GM18498 (cell line): ENCODE results near the gene BBS12.
A peak's percentile ranks its signal among the peaks of the same experiment; 100 is the strongest.

Experiments used
- ATAC-seq: cut with Tn5 transposase; IDR thresholded peaks from one replicate; pipeline ENCODE4 v1.9.1; 2021; ENCODE audit warnings: mild to moderate bottlenecking, moderate library complexity; ENCODE audit not compliant: unreplicated experiment

The BBS12 gene

DNA sequence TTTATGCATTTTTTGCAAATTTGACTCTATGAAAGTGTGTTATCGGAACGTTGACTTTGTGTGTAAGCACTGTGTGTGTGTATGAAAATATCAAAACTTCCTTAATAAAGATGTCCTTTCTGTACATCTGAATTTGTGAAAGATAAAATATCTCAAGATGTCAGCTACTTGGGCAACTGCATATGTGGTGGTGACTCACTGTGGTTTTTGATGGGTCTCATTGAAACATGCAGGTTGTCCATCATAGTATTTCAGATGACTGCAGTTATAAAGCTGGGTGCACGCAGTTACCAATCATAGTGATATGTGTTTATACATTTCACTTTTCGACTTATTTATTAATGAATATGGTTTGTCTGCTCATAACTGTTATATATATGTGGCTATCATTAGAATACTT lies 19.7 kb upstream of the BBS12 start:
- ATAC-seq: no peak

- ATAC-seq: no peak
These were observed 17.3 kb upstream of the BBS12 start for GRCh38 chr4:122715221-122715620.

DNA sequence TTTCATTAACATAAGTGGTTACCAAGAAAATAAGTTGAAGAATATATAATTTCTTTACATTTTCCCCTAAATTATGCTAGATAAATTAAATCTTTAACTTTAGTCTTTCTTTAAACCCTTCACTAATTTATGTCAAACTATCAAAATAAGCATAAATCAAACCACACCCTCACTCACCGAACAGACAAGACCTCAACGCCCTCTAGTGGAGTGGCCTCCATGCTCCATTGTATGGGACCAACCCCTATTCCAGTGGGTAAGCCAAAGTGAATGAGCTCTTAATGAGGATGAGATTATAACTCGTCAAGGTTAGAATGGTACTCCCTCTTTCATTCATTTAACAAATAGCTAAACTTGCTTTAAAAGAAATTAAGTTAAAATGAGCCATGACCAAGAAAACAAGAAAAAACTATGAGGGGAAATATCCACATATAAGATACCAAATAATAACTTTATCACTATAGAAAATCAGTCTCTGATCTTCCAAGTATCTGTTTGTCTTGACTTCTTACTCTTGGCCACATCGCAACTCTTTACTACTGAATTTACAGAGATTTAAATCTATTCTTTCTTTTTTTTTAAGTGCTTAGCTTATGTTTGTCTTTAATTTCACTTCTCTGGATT lies 15.6 kb upstream of the BBS12 start:
- peak; percentile 92 for ATAC-seq

DNA sequence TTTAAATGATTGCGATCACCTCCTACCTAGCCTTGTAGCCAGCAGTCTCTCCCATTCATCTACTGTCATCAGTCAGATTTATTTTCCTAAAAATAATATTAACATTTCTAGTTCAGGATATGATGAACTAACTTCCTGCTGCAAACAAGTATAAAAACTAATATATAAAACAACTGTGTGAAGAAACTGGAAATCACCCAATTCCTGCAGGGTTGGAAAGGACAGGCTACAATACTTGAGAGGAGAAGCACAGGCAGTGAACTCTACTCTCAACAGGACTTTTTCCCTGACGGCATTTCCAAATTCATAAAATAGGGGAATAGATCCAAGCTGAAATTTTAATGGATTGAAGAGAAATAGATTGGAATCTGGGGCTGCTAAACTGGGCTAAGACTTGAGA lies 14.2 kb upstream of the BBS12 start:
- no peak for ATAC-seq

- no peak for ATAC-seq
These were observed 10.2 kb upstream of the BBS12 start for GRCh38 chr4:122722256-122722655.

DNA sequence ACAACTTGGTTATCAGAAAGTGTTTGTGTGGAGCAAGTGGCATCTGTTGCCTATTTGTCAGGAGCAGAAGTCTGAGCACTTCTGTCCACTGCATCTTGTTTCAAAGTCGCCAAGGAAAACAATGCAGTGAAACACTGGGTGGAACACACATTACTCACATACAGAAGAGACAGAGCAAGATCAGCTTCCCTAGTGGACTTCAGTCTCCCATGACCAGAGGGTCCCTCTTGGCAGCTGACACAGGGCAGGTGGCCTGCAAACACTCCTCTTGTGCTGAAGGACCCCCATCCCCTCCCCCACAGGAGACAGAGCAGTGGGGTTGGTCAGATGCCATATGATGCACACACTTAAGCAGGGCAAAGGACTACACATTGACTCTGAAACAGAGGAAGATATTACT lies 3.6 kb upstream of the BBS12 start:
- ATAC-seq: no peak

DNA sequence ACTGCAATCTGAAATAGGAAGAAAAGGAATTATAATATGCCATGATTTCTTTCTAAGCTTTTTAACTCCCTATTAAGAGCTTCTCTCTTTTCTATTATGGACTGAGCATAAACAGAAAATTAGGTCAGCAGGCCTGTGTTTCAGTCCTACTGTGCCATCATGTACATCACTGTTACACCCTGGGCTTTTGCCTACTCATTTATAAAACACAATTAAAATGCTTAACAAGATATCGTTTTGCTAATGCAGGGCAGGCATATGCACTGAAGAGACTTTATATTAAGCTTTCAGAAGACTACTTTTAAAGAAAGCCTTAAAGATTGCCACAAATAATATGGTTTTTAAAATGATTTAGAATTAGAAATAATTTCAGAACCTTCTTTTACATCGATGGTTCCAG lies 828 bp upstream of the BBS12 start:
- ATAC-seq: no peak

DNA sequence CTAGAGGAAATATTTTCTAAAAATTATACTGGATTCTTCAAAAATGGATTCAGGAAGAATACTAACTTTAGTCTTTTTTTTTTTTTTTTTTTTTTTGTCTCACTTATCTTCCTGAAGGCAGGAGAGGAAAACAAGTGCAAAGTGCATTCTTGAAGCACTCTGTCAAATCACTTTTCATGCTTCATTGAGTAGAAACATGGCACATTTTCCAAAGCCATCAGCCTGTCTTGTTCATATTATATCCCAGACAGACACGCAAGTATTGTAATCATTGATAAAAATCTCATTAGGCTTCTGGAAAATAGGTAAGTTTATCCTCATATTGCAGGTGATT lies 1.2 kb downstream of the BBS12 start:
- no peak for ATAC-seq

- ATAC-seq: no peak
These were observed 6.7 kb downstream of the BBS12 start for GRCh38 chr4:122739174-122739573.

DNA sequence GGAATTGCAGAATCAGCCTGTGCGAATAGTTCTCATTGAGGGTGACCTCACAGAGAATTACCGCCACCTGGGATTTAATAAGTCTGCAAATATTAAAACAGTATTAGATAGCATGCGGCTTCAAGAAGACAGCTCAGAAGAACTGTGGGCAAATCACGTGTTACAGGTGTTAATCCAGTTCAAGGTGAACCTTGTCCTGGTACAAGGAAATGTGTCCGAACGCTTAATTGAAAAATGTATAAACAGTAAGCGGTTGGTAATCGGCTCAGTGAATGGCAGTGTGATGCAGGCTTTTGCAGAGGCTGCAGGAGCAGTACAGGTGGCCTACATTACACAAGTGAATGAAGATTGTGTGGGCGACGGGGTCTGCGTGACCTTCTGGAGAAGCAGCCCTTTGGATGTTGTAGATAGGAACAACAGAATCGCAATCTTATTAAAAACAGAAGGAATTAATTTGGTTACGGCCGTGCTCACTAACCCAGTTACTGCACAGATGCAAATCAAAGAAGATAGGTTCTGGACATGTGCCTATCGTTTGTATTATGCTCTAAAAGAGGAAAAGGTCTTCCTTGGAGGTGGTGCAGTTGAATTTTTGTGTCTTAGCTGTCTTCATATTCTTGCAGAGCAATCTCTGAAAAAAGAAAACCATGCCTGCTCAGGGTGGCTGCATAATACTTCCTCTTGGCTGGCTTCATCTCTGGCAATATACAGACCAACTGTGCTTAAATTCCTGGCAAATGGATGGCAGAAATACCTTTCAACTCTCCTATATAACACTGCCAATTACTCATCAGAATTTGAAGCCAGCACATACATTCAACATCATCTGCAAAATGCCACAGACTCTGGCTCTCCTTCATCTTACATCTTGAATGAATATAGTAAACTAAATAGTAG lies 10.7 kb downstream of the BBS12 start:
- no peak for ATAC-seq

GRCh38 chr4:122744229-122744628 lies 11.7 kb downstream of the BBS12 start:
- no peak for ATAC-seq

GRCh38 chr4:122746485-122746965 lies 14.0 kb downstream of the BBS12 start:
- no peak for ATAC-seq

DNA sequence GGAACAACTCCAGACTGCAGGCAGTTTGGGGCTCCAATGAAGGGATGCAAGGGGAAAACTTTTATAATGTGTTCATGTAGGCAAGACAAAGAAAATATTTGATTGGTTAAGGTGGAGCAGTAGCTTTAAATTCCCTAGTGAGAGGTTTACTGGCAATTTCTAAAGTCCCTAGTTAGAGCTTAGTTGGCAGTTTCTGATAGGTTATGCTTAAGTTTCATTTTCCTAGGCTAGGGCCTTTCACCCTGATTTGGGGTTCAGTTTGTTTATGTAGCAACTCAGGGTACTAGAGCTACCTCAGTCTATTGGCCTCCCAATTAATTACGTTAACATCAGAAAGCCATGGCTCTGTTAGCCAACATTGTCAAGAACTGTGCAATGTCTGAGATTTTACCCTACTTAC lies 14.6 kb downstream of the BBS12 start:
- no peak for ATAC-seq

DNA sequence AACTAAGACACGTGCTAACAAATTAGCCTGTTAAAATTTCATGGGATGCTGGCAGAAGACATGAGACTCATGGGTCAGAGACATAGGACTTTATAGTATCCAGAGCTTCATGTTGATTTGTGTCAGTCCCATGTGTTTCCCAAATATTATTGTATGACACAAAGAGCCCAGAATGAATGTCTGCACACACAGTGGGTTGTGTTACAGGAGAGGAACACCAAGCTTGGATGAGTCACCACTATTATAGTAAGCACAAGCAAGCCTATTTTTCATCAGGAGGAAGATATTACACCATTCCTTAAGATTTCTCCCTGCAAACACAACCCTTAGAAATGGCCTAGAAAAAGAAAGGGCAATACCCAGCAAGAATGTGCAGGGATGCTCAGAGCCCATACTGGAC lies 15.4 kb downstream of the BBS12 start:
- ATAC-seq: no peak

GRCh38 chr4:122749704-122750454 lies 17.4 kb downstream of the BBS12 start:
- ATAC-seq: no peak

GRCh38 chr4:122755675-122756074 lies 23.2 kb downstream of the BBS12 start:
- ATAC-seq: no peak

DNA sequence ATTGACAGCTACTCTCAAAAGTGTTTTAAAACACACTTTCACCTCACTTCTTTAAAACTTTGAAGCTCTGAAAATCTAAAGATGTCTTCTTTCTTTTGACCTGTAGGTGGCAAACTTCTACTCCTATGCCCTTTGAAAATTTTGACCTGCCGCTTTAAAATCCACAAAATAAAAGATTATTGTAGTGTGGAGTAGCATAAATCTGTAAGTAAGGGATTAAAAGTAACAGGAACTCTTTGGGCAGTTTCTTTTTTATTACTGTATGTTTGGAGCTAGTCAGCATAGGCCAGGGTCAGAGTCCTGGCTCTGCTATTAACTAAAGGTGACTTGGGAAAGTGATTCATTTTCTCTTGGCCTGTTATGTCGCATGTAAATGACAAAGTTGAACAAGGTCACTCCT lies 25.5 kb downstream of the BBS12 start:
- no peak for ATAC-seq

GRCh38 chr4:122759639-122760310 lies 27.3 kb downstream of the BBS12 start:
- no peak for ATAC-seq

DNA sequence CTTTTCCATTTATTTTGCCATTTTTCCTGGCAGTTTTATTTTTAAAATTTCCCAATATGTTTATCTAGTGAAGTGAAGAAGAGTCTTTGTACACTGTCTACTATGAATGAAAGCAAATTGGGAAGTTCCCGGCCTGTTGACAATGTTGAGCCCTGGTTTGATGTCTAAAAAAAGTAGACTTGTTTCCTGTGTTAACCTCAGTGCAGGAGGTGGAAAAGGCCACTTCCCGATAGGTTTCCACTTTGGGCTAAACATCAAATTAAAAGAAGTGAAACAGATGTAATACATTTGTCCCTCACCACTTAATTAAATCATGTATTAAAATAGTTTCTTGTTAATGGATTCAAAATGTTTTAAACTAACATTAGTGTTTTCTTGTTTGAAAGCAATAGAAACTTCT lies 30.0 kb downstream of the BBS12 start:
- peak; percentile 47 for ATAC-seq

GRCh38 chr4:122762966-122763716 lies 30.6 kb downstream of the BBS12 start:
- ATAC-seq: no peak
